Rectal smooth muscle tissue (tissue), 1 donor: Measurements from ENCODE around the gene CRMP1.

ENCODE experiments used
- H3K27ac ChIP-seq: one replicate; pipeline ENCODE4 v1.7.0; 2013; ENCODE audit warnings: low read depth, low read length, inconsistent platforms
- H3K27me3 ChIP-seq: one replicate; pipeline ENCODE4 v1.7.0; 2013; ENCODE audit warnings: low read length; ENCODE audit not compliant: control insufficient read depth, insufficient read depth
- H3K36me3 ChIP-seq: one replicate; pipeline ENCODE4 v1.7.0; 2013; ENCODE audit warnings: low read length; ENCODE audit not compliant: control insufficient read depth, insufficient read depth
- H3K4me1 ChIP-seq: one replicate; pipeline ENCODE4 v1.7.0; 2013; ENCODE audit warnings: low read length; ENCODE audit not compliant: control insufficient read depth, insufficient read depth
- H3K4me3 ChIP-seq: one replicate; pipeline ENCODE4 v1.7.0; 2013; ENCODE audit warnings: low read length
- H3K9ac ChIP-seq: one replicate; pipeline ENCODE4 v1.7.0; 2013; ENCODE audit warnings: low read length

CRMP1 gene

DNA sequence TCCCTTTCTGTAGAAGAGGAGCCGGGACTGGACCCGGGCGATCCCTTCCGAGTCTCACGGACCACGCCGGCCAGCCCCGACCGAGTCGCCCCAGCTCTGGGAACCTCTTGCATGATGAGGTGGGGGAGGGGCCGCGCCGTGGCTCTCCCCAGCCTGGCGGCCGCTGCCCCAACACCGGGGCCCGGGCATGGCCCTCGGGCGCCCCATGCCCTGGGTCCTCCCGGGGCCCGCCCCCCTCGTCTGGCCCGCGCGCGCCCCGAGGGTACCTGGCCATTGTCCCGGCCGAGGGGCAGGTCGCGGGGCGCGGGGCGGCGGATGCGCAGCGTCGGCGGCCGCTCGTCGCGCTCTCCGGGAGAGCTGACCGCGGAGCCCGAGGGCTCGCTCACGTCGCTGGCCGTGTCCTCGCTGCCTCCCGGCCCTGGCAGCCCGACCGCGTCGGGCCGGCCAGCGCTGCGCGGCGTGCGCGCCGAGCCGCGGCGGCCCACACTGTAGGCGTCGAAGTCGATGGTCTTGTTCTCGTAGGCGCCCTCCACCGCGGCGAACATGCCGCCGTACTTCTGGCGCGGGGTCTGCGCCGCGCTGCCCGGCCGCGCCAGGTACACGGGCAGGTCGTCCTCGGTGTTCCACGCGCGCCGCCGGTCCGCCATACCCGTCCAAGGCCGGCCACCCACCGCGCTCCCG, 423 bp downstream of the CRMP1 start:
- H3K27ac ChIP-seq: no peak overlapping the region
- no peak overlapping the region for H3K9ac ChIP-seq
- no peaks in the 10 kb centered on the region for H3K36me3 ChIP-seq
- H3K4me3 ChIP-seq: no peak overlapping the region
- peaks cover 2% of the 10 kb centered on the region for H3K4me1 ChIP-seq
- peaks cover 43% of the 10 kb centered on the region for H3K27me3 ChIP-seq

DNA sequence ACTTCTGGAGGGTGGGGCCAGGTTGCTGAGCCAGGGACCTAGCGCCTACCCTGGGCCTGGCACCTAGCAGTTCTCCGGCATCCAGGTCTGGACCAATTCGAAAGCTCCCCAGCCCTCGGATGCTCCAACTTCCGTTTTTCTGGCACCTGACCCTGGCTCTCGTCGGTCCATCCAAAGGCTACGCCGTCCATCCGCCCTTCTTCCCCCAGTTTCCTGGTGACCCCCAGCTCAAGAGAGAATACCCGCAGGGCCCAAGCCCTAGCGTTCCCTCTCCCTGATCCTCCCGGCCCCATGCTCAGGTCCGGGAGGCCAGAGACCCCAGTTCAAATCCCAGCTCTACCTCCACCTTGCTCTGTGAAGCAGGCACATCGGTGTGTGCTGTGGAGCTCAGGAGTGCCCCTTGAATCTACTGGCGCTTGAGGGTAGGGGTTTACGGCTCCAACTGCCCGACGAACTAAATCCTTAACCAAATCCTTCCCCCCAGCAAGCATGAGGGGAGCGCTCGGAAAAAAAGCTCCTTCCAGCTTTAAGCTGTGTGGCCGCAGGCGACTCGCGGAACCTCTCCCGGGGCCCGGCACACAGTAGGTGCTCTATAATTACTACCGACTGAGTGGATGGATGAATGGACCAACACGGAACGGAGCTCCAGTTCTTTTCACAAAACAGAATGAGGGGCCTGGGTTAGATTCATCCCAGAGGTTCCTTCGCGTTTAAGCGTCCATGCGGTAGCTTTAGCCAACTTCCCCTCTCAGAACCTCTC, 1.1 kb downstream of the CRMP1 start:
- Histone ChIP-seq H3K27ac (no peak overlapping the region), H3K4me1 (peaks cover 3% of the 10 kb centered on the region), H3K36me3 (no peaks in the 10 kb centered on the region), H3K27me3 (peaks cover 43% of the 10 kb centered on the region), H3K9ac (no peak overlapping the region), H3K4me3 (no peak overlapping the region)

DNA sequence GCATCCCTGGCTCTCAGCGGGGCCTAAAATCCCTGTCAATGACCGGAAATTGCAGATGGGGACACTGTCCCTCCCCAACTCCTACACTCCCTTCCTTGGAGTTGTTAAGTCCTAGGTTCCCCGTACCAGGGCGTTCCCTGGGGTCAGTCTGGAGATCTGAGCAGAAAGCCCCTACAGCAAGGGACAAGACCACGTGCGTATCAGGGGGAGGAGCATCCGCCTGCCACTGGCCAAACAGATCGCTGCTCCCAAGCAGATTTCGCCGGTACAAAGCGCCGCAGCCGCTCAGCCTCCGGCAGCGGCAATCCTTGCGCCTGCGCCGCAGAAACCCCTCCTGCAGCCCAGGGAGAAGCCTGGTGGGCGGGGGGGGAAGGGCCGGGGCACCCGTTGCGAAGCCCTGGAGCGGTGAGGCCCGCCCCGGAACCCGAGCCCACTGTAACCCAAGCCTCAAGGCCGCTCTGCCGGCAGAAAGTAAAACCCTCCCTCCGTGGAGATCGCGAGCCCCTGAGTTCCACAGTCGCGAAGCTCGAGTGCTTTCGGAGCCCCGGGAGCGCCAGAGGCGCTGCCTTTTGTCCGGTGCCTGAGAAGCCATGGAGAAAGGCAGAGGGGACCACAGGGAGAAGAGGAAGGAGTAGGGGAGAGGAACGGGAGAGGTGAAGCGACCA, 2.7 kb downstream of the CRMP1 start:
- Histone ChIP-seq H3K36me3 (no peaks in the 10 kb centered on the region), H3K4me3 (peak overlapping the region; percentile 23), H3K27me3 (peaks cover 45% of the 10 kb centered on the region), H3K27ac (no peak overlapping the region), H3K4me1 (peaks cover 3% of the 10 kb centered on the region), H3K9ac (no peak overlapping the region)

GRCh38 chr4:5889002-5889696, 3.7 kb downstream of the CRMP1 start:
- H3K4me3 ChIP-seq: no peak overlapping the region

GRCh38 chr4:5888222-5889001, 4.5 kb downstream of the CRMP1 start:
- H3K9ac ChIP-seq: no peak overlapping the region
- no peaks in the 10 kb centered on the region for H3K36me3 ChIP-seq
- no peak overlapping the region for H3K27ac ChIP-seq
- peaks cover 3% of the 10 kb centered on the region for H3K4me1 ChIP-seq
- H3K27me3 ChIP-seq: peaks cover 37% of the 10 kb centered on the region
- peak overlapping the region; percentile 36 for H3K4me3 ChIP-seq

More at GRCh38 chr4:5889002-5889696, 3.7 kb downstream of the CRMP1 start:
- no peaks in the 10 kb centered on the region for H3K36me3 ChIP-seq
- no peak overlapping the region for H3K9ac ChIP-seq
- H3K27me3 ChIP-seq: peaks cover 43% of the 10 kb centered on the region
- peaks cover 3% of the 10 kb centered on the region for H3K4me1 ChIP-seq
- no peak overlapping the region for H3K27ac ChIP-seq

DNA sequence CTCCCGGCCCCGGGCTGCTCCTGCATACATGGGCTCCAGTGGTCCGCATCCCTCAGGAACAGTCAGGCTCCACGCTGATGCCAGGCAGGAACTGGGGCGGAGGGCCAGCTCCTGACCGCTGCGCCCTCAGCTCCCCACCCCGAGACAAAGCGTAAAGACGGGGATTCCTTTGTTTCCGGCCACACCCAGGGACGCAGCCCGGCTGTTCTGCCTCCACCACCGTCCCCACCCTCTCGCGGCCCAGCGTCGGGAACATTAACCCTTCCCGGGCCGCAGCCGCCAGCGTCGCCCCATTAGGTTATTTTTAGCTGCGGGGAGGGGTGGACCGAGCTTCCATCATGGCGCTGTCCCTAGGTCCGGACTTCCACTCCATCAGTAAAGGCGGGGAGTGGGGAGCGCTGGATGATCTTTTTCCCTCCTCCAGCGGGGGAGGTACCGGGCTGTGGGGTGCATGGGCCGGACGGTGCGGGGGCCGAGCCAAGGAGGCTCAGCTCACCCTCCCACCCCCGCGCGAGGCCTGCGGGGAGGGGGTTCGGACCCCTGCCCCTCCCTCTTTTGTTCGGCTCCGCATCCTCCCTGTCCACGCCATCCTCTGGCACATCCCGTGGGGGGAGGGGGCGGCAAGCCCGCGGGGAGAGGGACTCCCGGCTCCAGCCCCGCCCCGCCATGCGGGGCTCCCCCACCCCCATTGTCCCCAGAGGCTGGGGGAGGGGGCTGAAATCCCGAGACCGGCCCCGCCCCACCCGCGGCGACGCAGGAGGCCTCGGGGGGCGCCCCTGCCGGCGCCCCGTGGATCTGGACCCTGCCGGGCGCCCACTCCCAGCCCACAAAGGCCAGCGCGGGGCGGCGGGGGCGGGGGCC, 5.3 kb downstream of the CRMP1 start:
- H3K4me3 ChIP-seq: peak overlapping the region; percentile 36
- H3K36me3 ChIP-seq: no peaks in the 10 kb centered on the region
- H3K9ac ChIP-seq: no peak overlapping the region
- H3K4me1 ChIP-seq: peaks cover 3% of the 10 kb centered on the region
- no peak overlapping the region for H3K27ac ChIP-seq
- H3K27me3 ChIP-seq: peaks cover 34% of the 10 kb centered on the region

- H3K27me3 ChIP-seq: peaks cover 34% of the 10 kb centered on the region
- H3K4me1 ChIP-seq: peaks cover 3% of the 10 kb centered on the region
- H3K4me3 ChIP-seq: peak overlapping the region; percentile 36
- H3K27ac ChIP-seq: no peak overlapping the region
- no peak overlapping the region for H3K9ac ChIP-seq
- H3K36me3 ChIP-seq: no peaks in the 10 kb centered on the region
Observed at GRCh38 chr4:5887011-5887360, 5.9 kb downstream of the CRMP1 start.

- no peak overlapping the region for H3K27ac ChIP-seq
- no peak overlapping the region for H3K4me3 ChIP-seq
- peaks cover 23% of the 10 kb centered on the region for H3K27me3 ChIP-seq
- no peak overlapping the region for H3K9ac ChIP-seq
- no peaks in the 10 kb centered on the region for H3K36me3 ChIP-seq
- peaks cover 3% of the 10 kb centered on the region for H3K4me1 ChIP-seq
Observed at GRCh38 chr4:5885733-5886132, 7.2 kb downstream of the CRMP1 start.

DNA sequence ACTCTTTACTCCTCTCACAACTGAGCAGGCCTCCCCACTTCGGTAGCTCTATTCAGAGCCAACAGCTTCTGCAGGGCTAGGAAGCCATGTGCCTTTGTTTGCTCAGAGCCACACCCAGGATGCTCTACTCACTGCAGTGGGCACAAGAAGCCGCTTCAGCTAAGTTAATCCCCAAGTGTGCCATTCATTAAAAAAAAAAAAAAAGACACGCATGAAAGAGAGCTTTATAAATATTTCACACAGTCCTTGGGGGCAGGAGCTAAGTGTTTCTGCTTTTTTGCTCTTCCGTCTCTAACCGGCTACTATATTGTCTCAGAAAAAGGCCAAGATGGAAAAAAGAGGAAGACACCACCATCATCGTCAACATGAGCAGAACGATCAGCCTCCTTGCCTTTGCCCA, 8.1 kb downstream of the CRMP1 start:
- Histone ChIP-seq H3K36me3 (no peaks in the 10 kb centered on the region), H3K27me3 (peaks cover 14% of the 10 kb centered on the region)

DNA sequence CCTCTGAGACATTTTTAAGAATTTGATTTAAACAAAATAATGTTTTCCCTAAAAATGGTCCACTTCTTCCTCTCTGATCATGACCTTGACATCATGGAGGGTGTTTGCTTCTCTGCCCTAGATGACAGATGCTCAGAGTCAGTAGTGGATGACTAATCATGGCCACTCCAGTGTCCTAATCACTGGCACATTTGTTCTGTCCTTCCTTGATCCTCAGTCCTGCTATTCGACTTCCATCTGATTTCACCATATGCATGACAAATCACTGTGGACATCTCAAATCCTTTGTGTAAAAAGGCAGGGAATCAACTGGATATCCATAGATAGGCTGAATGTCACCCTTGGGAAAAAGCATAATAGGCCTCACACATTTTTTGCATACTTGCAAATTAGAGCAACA, 9.0 kb downstream of the CRMP1 start:
- H3K27ac ChIP-seq: no peak overlapping the region
- H3K4me1 ChIP-seq: peaks cover 3% of the 10 kb centered on the region
- peaks cover 9% of the 10 kb centered on the region for H3K27me3 ChIP-seq
- H3K9ac ChIP-seq: no peak overlapping the region
- H3K4me3 ChIP-seq: no peak overlapping the region
- H3K36me3 ChIP-seq: no peaks in the 10 kb centered on the region

More for the DNA sequence above, 8.1 kb downstream of the CRMP1 start:
- no peak overlapping the region for H3K4me3 ChIP-seq
- H3K27ac ChIP-seq: no peak overlapping the region
- peaks cover 3% of the 10 kb centered on the region for H3K4me1 ChIP-seq
- H3K9ac ChIP-seq: no peak overlapping the region

DNA sequence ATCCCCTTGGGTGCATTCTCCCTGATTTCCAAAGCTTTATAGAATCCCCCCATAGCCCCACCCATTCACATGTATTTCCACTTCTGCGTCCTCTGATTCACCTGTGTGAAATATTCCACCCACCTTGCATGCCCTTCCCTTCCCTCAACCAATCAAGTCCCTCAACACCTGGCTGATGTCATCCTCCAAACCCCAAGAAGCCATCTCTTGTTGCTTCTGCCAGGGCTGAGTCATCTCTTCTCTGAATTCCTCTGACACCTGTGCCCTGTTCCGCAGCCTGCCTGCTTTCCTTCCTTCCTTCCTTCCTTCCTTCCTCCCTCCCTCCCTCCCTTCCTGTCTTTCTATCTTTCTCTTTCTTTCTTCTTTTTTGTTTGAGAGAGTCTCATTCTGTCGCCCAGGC, 9.9 kb downstream of the CRMP1 start:
- peaks cover 3% of the 10 kb centered on the region for H3K4me1 ChIP-seq
- peaks cover 4% of the 10 kb centered on the region for H3K27me3 ChIP-seq
- H3K27ac ChIP-seq: no peak overlapping the region
- no peak overlapping the region for H3K4me3 ChIP-seq
- H3K36me3 ChIP-seq: no peaks in the 10 kb centered on the region
- no peak overlapping the region for H3K9ac ChIP-seq
